Naive thymus-derived CD4-positive, alpha-beta T cell (primary cell): ENCODE results near the gene ZBTB48. TPM values are rescaled to one million over a fixed set of nuclear protein-coding genes. Genes with fewer than 3 reads are reported as not detected.

Experiments used
- ATAC-seq: fragments of 150-1000 bp; cut with Tn5 transposase; 2 replicates; pipeline ENCODE4 v1.10.0; 2021; ENCODE audit warnings: mild to moderate bottlenecking, moderate library complexity
- CTCF ChIA-PET: fragments of 350-600 bp; sonication (Branson Sonifier 250); formaldehyde crosslinking; loops from one replicate; lab custom pipeline; 2021; ENCODE audit warnings: antibody characterized with exemption; lab: Charles Lee
- POLR2A ChIA-PET: fragments of 350-600 bp; sonication (Branson Sonifier 250); formaldehyde crosslinking; loops from one replicate; lab custom pipeline; 2021; ENCODE audit warnings: antibody characterized with exemption, inconsistent platforms; lab: Charles Lee
- DNase-seq, 9 donors: peaks; one replicate each; pipeline versions ENCODE4 v3.0.0 to v3.0.0-alpha.2; 2020 to 2022; ENCODE audit warnings: mixed read lengths in 1 of 9
- H3K27ac ChIP-seq: one replicate; pipeline ENCODE4 v1.7.0; 2013; ENCODE audit warnings: mild to moderate bottlenecking, low read depth, low read length, moderate library complexity
- H3K27me3 ChIP-seq, 2 donors: one replicate each; pipeline ENCODE4 v1.7.0; 2013; ENCODE audit warnings: low read length in 2 of 2, mild to moderate bottlenecking in 2 of 2, moderate library complexity in 2 of 2; ENCODE audit not compliant: control insufficient read depth in 2 of 2, insufficient read depth in 2 of 2
- H3K36me3 ChIP-seq, 3 experiments: 1 replicate in 2 of 3; 2 replicates in 1 of 3; pipeline ENCODE4 v1.7.0; 2013; ENCODE audit warnings: low read length in 3 of 3, mild to moderate bottlenecking in 3 of 3, moderate library complexity in 1 of 3; ENCODE audit not compliant: insufficient read depth in 3 of 3, control insufficient read depth in 2 of 3
- H3K4me1 ChIP-seq, 2 donors: one replicate each; pipeline ENCODE4 v1.7.0; 2013; ENCODE audit warnings: low read length in 2 of 2, mild to moderate bottlenecking in 2 of 2, moderate library complexity in 1 of 2; ENCODE audit not compliant: control insufficient read depth in 2 of 2, insufficient read depth in 2 of 2
- H3K4me3 ChIP-seq: 2 replicates; pipeline ENCODE4 v1.7.0; 2013; ENCODE audit warnings: mild to moderate bottlenecking, low read length
- H3K9me3 ChIP-seq, 3 experiments: 1 replicate in 2 of 3; 2 replicates in 1 of 3; pipeline ENCODE4 v1.7.0; 2013; ENCODE audit warnings: low read length in 3 of 3; ENCODE audit not compliant: control insufficient read depth in 2 of 3
- H3K27ac Mint-ChIP-seq, 9 donors: one replicate each; pipeline ENCODE4 v1.8.0; 2020 to 2022; ENCODE audit warnings: mixed read lengths in 9 of 9, mild to moderate bottlenecking in 8 of 9, moderate library complexity in 5 of 9, inconsistent platforms in 2 of 9
- H3K27me3 Mint-ChIP-seq, 5 donors: one replicate each; pipeline ENCODE4 v1.8.0; 2021 to 2022; ENCODE audit warnings: mixed read lengths in 5 of 5, mild to moderate bottlenecking in 1 of 5
- H3K36me3 Mint-ChIP-seq, 5 donors: one replicate each; pipeline ENCODE4 v1.8.0; 2020 to 2022; ENCODE audit warnings: mixed read lengths in 5 of 5, mild to moderate bottlenecking in 3 of 5, inconsistent platforms in 1 of 5
- H3K4me1 Mint-ChIP-seq, 7 donors: one replicate each; pipeline ENCODE4 v1.8.0; 2020 to 2022; ENCODE audit warnings: mixed read lengths in 7 of 7, mild to moderate bottlenecking in 3 of 7, inconsistent platforms in 1 of 7
- H3K4me3 Mint-ChIP-seq, 10 donors: one replicate each; pipeline ENCODE4 v1.8.0; 2020 to 2022; ENCODE audit warnings: mild to moderate bottlenecking in 10 of 10, mixed read lengths in 10 of 10, moderate library complexity in 6 of 10, inconsistent platforms in 2 of 10
- H3K9me3 Mint-ChIP-seq, 11 donors: one replicate each; pipeline ENCODE4 v1.8.0; 2020 to 2022; ENCODE audit warnings: mixed read lengths in 11 of 11, mild to moderate bottlenecking in 4 of 11, inconsistent platforms in 1 of 11, moderate library complexity in 1 of 11
- intact Hi-C, 2 donors: fragments of 100-400 bp; cut with micrococcal nuclease; formaldehyde crosslinking; loops; one replicate each; pipeline ENCODE4 v1.15.1; 2023
- polyA plus RNA-seq, 2 donors: library from polyadenylated mRNA; unstranded; fragments of 300-500 nt; fragmentation: Illumina TruSeq; gene quantifications; one replicate each; pipeline ENCODE4 v1.2.3, GENCODE V29; 2021
- total RNA-seq, 6 experiments: library from RNA in 5 of 6; stranded (reverse) in 5 of 6; gene quantifications; 1 replicate in 5 of 6; 2 replicates in 1 of 6; pipeline ENCODE4 v1.2.3 and lab custom pipeline; 2021 to 2026

Gene ZBTB48
- total and polyA plus RNA-seq, 7 experiments from 2014 or later, result 18.5 to 70.4 (median 40.8) TPM

DNA sequence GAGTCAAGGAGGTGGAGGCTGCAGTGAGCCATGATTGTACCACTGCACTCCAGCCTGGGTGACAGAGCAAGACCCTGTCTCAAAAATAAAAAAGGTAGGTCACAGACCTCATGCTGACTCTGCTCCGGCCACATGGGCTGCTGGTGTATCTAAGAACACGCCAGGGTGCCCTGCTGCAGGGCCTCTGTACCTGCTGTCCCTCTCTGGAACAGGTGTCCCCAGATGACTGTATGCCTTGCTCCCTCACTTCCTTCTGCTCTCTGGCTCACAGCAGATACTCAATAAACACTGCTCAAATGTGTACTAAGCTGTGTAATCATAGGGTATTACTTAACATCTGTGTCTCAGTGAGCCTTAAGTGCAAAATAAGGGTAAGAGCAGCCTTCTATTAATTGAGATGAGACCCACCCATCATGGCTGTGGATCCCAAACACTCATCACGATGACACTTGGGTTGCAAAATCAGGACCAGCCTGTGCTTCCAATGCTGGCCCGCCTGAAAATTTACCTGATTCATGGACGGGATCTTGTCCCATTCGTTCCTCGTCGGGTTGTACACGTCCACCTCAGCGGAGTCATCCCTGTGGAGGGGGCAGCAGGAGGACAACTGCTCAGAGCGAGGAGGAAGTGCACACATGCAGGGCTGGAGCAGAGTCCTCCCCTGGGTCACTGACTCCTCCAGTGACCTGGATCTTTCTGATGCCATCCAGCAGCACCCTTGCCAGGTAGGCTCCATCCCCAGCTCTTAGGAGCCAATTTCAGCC, 15.4 kb downstream of the ZBTB48 start:
- ChIA-PET POLR2A (no interaction called here), CTCF (interaction anchor here (0.6 kb wide), 1 partner anchor 32 kb away, joined by 4 read pairs; no protein-coding TSS in a partner anchor)
- H3K9me3 ChIP-seq, result no peaks in the 10 kb centered on the region
- DNase-seq (no peak), ATAC-seq (no peak)
- H3K36me3 Mint-ChIP-seq, result peaks cover 0 to 24% (median 5%) of the 10 kb centered on the region in 5 donors
- no peak overlapping the region for H3K27ac ChIP-seq
- H3K4me3 ChIP-seq, result no peak overlapping the region
- no peaks in the 10 kb centered on the region for H3K27me3 Mint-ChIP-seq
- H3K4me3 Mint-ChIP-seq, result peak overlapping the region in 2 of 10 donors; percentile 34 to 66
- H3K4me1 Mint-ChIP-seq, result peaks cover 6 to 78% (median 51%) of the 10 kb centered on the region in 7 donors
- peaks cover 24 to 29% of the 10 kb centered on the region in 2 donors for H3K4me1 ChIP-seq
- intact Hi-C loops, result no loop called here
- no peaks in the 10 kb centered on the region for H3K9me3 Mint-ChIP-seq
- H3K27me3 ChIP-seq, result no peaks in the 10 kb centered on the region
- peak overlapping the region in 1 of 9 donors; percentile 57 for H3K27ac Mint-ChIP-seq
- H3K36me3 ChIP-seq, result peaks cover 0 to 71% (median 16%) of the 10 kb centered on the region in 3 experiments

DNA sequence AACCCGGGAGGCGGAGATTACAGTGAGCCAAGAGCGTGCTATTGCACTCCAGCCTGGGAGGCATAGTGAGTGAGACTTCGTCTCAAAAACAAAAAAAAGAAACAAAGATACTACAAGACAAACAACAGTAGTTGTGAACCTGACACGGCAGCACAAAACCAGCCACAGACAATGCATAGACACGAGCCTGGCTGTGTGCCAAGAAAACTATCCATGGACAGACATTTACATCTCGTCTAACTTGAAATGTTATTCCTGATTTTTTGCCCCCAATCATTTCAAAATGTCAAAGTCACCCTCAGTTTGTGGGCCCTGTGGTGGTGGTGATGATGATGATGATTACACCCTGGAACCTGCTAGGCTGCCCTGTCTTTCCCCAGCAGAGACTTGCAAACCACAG, 16.6 kb downstream of the ZBTB48 start:
- no peak for ATAC-seq
- no peaks in the 10 kb centered on the region for H3K9me3 ChIP-seq
- Mint-ChIP-seq H3K4me3 (peak overlapping the region in 6 of 10 donors; percentile 5 to 66 (median 34)), H3K27ac (peak overlapping the region in 4 of 9 donors; percentile 17 to 57 (median 35)), H3K36me3 (peaks cover 0 to 24% (median 5%) of the 10 kb centered on the region in 5 donors), H3K27me3 (no peaks in the 10 kb centered on the region), H3K4me1 (peaks cover 6 to 73% (median 45%) of the 10 kb centered on the region in 7 donors), H3K9me3 (peaks cover 0 to 2% (median 0%) of the 10 kb centered on the region in 11 donors)
- H3K36me3 ChIP-seq, result peaks cover 0 to 68% (median 16%) of the 10 kb centered on the region in 3 experiments
- no peak for DNase-seq
- ChIA-PET CTCF (no interaction called here), POLR2A (interaction anchor here (1.4 to 15.1 kb wide), 2 partner anchors 26 to 32 kb away, joined by 3 to 246 read pairs; partner anchors contain the start of gene THAP3)
- no peak overlapping the region for H3K27ac ChIP-seq
- H3K4me3 ChIP-seq, result no peak overlapping the region
- intact Hi-C loops, result no loop called here
- H3K27me3 ChIP-seq, result no peaks in the 10 kb centered on the region
- peaks cover 24 to 36% of the 10 kb centered on the region in 2 donors for H3K4me1 ChIP-seq

DNA sequence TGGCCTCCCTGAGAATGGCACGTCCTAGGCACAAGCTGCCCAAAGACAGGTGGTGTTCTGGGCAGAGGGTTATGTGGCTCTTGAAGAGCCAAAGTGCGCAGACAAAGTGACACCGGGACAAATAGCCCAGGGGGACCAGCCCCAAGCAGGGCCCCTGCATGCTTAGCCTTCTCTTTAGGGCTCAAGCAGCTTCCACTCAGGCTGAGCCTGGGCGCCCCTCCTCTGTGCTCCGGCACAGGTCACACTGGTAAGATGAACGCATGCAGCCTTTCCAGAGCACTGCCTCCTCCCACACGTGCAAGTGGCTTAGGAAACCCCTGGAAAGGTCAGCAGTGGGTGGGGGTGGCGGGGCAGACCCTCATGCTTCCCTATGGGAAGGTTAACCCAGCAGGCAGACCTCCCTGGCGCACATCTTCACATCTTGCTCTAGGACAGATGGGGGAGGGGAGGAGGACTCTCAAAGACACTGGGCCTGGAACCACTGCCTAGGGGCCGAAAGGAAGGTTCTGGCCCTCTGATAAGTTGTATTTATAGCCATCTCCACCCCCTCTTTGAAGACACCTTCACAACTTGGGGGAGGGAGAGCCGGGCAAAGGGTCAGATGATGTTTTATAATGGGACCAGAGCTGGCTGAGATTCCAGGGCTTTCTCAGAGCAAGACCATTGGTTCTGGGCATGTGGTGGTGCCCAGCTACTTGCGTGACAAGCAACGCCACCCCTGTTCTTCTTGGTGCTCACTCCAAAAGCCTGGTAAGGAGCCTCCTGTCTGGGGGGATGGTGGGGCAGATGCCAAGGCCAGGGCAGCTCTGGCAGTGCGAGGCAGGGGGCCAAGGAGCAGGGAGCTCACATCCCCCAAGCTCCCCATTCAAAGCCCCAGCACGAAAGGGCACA, 17.3 kb downstream of the ZBTB48 start:
- ChIA-PET POLR2A (interaction anchor here (0.9 to 15.1 kb wide), 5 partner anchors 8 to 33 kb away, joined by 3 to 246 read pairs (median 3); partner anchors contain the start of genes THAP3 and ZBTB48), CTCF (interaction anchor here (0.5 to 2.0 kb wide), 4 partner anchors 21 to 94 kb away, joined by 3 to 7 read pairs (median 3); no protein-coding TSS in a partner anchor)
- Mint-ChIP-seq H3K27ac (peak overlapping the region in 2 of 9 donors; percentile 43 to 57), H3K4me3 (peak overlapping the region in 6 of 10 donors; percentile 27 to 96 (median 40)), H3K9me3 (peaks cover 0 to 2% (median 0%) of the 10 kb centered on the region in 11 donors), H3K36me3 (peaks cover 0 to 24% (median 5%) of the 10 kb centered on the region in 5 donors), H3K4me1 (peaks cover 6 to 65% (median 39%) of the 10 kb centered on the region in 7 donors), H3K27me3 (no peaks in the 10 kb centered on the region)
- no peak for DNase-seq
- H3K4me1 ChIP-seq, result peaks cover 24 to 36% of the 10 kb centered on the region in 2 donors
- no peak for ATAC-seq
- H3K27ac ChIP-seq, result peak overlapping the region; percentile 3
- no peaks in the 10 kb centered on the region for H3K27me3 ChIP-seq
- intact Hi-C loops, result no loop called here
- no peaks in the 10 kb centered on the region for H3K9me3 ChIP-seq
- H3K36me3 ChIP-seq, result peaks cover 0 to 66% (median 16%) of the 10 kb centered on the region in 3 experiments
- H3K4me3 ChIP-seq, result no peak overlapping the region

DNA sequence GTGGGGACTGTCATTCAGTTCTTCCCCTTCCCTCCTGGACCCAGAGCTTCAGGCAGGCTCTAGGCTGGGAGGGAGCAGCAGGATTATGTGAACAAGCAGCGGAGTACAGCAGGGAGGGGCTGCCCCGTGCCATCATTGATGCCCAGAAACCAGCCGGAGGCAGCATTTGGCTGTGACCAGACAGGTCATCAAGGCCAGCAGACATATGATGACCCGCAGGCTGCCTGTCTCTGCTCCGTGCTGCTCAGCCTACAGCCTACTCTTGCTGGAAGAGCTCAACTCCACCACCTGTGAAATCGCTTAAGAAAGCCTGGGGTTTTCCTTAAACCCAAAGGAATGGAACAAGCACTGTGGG, 18.0 kb downstream of the ZBTB48 start:
- H3K4me1 ChIP-seq, result peaks cover 24 to 36% of the 10 kb centered on the region in 2 donors
- H3K4me3 ChIP-seq, result no peak overlapping the region
- no peak overlapping the region for H3K27ac ChIP-seq
- no peaks in the 10 kb centered on the region for H3K27me3 Mint-ChIP-seq
- peak overlapping the region in 5 of 10 donors; percentile 27 to 96 (median 43) for H3K4me3 Mint-ChIP-seq
- peak overlapping the region in 1 of 9 donors; percentile 21 for H3K27ac Mint-ChIP-seq
- H3K9me3 Mint-ChIP-seq, result peaks cover 0 to 2% (median 0%) of the 10 kb centered on the region in 11 donors
- H3K36me3 Mint-ChIP-seq, result peaks cover 0 to 24% (median 5%) of the 10 kb centered on the region in 5 donors
- H3K36me3 ChIP-seq, result peaks cover 0 to 63% (median 16%) of the 10 kb centered on the region in 3 experiments
- ChIA-PET POLR2A (interaction anchor here (0.6 to 15.1 kb wide), 7 partner anchors 9 to 55 kb away, joined by 3 to 246 read pairs (median 3); partner anchors contain the start of genes THAP3 and ZBTB48), CTCF (interaction anchor here (0.5 to 2.0 kb wide), 4 partner anchors 20 to 94 kb away, joined by 3 to 7 read pairs (median 3); no protein-coding TSS in a partner anchor)
- no peaks in the 10 kb centered on the region for H3K9me3 ChIP-seq
- peaks cover 6 to 60% (median 39%) of the 10 kb centered on the region in 7 donors for H3K4me1 Mint-ChIP-seq
- H3K27me3 ChIP-seq, result no peaks in the 10 kb centered on the region
- intact Hi-C loops, result no loop called here
- no peak for ATAC-seq
- DNase-seq, result no peak

DNA sequence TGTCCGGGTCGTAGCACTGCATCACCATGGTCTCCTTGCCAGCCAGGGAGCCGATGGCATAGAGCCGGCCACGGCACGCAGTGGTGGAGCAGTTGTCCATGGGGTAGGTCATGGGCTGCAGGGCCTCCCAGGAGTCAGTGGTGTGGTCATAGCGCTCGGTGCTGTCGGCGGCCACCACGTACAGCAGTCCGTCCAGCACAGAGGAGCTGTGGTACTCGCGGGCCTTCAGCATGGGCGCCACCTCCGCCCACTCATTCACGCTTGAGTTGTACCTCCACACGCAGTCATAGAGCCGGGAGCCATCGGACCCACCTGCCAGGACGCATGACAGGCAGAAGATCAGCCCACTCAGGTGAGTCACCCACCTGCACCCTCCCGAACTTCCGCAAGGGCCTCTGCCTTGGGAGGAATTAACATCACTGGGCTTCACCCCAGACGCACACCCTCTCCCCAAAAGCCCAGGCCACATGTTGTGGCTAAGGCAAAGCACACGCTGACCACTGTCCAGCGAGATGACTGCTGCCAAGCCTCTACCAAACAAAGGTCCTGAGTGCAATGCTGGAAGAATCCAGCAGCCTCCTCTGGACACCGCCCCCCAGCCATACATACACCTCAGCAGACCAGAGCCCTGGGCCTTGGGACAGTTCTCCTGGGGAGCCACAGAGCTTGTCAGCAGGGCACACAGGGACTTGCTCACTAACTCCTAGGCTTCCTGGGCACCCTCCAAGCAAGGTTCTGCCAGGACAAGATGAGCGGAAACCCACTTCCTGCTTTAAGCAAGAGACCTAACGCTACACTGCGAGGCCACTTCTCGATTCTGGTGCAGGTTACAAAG, 19.6 kb downstream of the ZBTB48 start:
- Histone ChIP-seq H3K27ac (peak overlapping the region; percentile 94), H3K4me3 (peak overlapping the region; percentile 72), H3K4me1 (peaks cover 30 to 45% of the 10 kb centered on the region in 2 donors), H3K9me3 (no peaks in the 10 kb centered on the region), H3K36me3 (peaks cover 0 to 50% (median 16%) of the 10 kb centered on the region in 3 experiments), H3K27me3 (no peaks in the 10 kb centered on the region)
- H3K36me3 Mint-ChIP-seq, result peaks cover 0 to 24% (median 5%) of the 10 kb centered on the region in 5 donors
- H3K4me1 Mint-ChIP-seq, result peaks cover 13 to 67% (median 48%) of the 10 kb centered on the region in 7 donors
- CTCF ChIA-PET, result interaction anchor here (1.0 to 2.0 kb wide), 8 partner anchors 13 to 111 kb away, joined by 3 to 9 read pairs (median 6); partner anchors contain the start of genes PLEKHG5, THAP3 and ZBTB48
- H3K9me3 Mint-ChIP-seq, result peaks cover 0 to 2% (median 0%) of the 10 kb centered on the region in 11 donors
- no peaks in the 10 kb centered on the region for H3K27me3 Mint-ChIP-seq
- POLR2A ChIA-PET, result interaction anchor here (0.6 to 15.1 kb wide), 17 partner anchors 8 to 139 kb away, joined by 3 to 246 read pairs (median 9); partner anchors contain the start of genes NOL9, PHF13, TAS1R1 and THAP3
- peak in 8 of 9 donors; percentile 38 to 69 (median 61) for DNase-seq
- H3K4me3 Mint-ChIP-seq, result peak overlapping the region; percentile 89 to 99 (median 96)
- ATAC-seq, result no peak
- intact Hi-C loops, result no loop called here
- H3K27ac Mint-ChIP-seq, result peak overlapping the region; percentile 59 to 97 (median 88)
